ENCODE results near the gene VANGL2.

DNA sequence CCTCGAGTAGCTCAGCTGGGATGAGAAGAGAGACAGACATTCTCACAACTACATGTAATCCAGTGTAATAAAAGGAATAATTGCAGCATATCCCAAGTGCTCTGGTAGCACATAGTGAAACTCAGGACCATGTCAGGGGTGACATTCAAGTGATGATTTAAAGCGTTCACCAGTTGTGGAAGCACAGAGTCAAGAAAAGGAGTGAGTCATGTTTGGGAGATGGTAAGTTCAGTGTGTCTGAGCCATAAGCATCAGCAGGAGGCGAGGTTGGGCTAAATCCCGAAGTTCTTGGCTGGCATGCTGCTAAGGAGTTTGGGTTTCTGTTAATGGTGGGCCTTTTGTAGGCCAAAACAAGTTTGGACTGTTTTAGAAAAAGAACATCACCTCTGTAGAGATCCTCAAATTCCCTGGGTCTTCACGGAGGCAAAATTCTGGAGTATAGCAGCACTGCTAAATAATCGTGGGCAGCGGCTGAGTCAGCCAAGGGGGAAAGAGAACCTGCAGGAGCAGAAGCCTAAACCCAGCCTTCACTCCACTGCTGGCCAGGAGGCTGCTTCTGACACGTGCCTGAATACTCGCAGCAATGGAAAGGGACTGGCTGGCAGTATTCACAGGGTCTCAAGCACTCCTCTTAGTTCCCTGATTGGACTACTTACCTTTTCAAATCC, 40.7 kb upstream of the VANGL2 start:
- TF ChIP-seq, protein P1, sequence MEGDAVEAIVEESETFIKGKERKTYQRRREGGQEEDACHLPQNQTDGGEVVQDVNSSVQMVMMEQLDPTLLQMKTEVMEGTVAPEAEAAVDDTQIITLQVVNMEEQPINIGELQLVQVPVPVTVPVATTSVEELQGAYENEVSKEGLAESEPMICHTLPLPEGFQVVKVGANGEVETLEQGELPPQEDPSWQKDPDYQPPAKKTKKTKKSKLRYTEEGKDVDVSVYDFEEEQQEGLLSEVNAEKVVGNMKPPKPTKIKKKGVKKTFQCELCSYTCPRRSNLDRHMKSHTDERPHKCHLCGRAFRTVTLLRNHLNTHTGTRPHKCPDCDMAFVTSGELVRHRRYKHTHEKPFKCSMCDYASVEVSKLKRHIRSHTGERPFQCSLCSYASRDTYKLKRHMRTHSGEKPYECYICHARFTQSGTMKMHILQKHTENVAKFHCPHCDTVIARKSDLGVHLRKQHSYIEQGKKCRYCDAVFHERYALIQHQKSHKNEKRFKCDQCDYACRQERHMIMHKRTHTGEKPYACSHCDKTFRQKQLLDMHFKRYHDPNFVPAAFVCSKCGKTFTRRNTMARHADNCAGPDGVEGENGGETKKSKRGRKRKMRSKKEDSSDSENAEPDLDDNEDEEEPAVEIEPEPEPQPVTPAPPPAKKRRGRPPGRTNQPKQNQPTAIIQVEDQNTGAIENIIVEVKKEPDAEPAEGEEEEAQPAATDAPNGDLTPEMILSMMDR (IDR thresholded peaks at IDR 0.05), result no peak
- TF ChIP-seq POLR2A (IDR thresholded peaks at IDR 0.05; ENCODE audit: low read depth), result no peak
- TF ChIP-seq POLR2AphosphoS5 (IDR thresholded peaks at IDR 0.05), result no peak
- no peak for TF ChIP-seq EP300 (IDR thresholded peaks at IDR 0.05)
